HTR-8/SVneo (cell line): Measurements from ENCODE around the gene VMP1.

Experiments
- DNase-seq: peaks from one replicate; pipeline ENCODE4 v3.0.0; 2011; ENCODE audit warnings: low spot score, mixed read lengths; ENCODE audit not compliant: insufficient read length
- FAIRE-seq: peaks from 2 replicates; lab custom pipeline; 2011; peaks lifted over from hg19 to GRCh38; lab: Jason Lieb, UNC

The VMP1 gene

DNA sequence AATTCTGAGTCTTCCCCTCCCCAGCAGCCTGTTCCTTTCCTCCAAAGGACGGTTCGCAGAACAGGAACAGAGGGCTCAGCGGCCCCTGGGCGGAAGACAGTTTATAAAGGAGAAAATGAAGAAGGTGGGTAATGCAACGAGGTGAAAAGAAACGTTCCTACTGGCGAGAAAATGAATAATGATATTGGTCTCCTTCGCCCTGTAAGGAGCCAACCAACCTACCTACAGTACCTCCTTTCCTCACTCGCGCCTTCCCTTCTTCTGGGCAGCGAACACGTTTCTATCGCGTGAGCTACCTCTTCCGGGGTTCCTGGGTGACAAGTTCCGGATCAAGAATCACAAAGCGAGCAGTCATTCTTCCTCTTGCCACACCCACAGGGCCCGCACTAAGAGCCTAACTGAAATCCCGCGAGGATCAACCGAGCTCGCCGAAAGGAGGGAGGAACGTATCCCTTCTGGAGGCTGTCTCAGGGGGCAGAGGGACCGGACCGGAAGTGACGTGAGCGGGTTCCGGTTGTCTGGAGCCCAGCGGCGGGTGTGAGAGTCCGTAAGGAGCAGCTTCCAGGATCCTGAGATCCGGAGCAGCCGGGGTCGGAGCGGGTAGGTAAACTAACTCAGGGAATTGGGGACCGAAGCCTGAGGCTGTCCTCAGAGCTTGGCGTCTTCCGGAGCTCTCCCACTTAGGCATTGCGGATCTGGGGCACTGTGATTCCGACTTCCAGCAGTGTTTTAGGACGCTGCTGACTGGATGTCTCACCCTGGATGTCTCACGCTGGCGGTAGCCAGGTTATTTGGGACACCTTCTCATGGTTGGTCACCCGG lies at the start of gene VMP1, which contains the start of gene PTRH2:
Gene VMP1, plus strand, starts transcription at position 506 of the 822 bp plus-strand sequence. CDS start 23,793 bp downstream, outside the sequence.
Gene PTRH2, minus strand, starts transcription at position 282 of the 822 bp plus-strand sequence. CDS start 9,452 bp downstream, outside the sequence.
- FAIRE-seq (peak; percentile 93), DNase-seq (peak; percentile 100)

DNA sequence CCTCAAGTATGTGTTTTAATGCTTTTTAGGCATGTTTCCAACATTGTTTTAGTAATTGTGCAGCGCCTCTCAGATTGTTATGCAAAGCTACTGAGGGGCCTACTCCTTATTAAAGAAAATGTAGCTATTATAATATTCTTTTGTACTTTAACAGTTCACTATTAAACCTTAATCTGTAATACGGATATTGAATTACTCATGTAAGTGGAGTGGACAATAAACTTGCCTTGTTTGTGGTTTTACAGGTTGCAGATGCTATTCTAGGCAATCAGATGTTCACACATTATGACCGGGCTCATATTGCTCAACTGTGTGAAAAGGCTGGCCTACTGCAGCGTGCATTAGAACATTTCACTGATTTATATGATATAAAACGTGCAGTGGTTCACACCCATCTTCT lies 41.2 kb upstream of the VMP1 start:
- FAIRE-seq (no peak), DNase-seq (no peak)

DNA sequence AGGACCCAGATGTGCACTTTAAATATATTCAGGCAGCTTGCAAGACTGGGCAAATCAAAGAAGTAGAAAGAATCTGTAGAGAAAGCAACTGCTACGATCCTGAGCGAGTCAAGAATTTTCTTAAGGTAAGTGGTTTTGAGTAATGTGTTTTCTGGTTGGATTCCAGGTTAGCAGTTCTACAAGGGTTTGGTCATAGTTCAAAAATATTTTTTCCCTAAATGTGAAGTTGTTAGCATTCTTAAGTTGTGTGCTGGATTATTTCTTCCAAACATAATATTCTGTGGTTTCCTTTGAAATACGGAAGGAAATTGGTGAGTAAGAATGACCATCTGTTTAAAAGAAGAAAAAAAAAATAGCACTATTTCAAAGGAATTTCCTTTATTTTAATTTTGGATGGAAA lies 38.6 kb upstream of the VMP1 start:
- FAIRE-seq (no peak), DNase-seq (peak; percentile 45)

DNA sequence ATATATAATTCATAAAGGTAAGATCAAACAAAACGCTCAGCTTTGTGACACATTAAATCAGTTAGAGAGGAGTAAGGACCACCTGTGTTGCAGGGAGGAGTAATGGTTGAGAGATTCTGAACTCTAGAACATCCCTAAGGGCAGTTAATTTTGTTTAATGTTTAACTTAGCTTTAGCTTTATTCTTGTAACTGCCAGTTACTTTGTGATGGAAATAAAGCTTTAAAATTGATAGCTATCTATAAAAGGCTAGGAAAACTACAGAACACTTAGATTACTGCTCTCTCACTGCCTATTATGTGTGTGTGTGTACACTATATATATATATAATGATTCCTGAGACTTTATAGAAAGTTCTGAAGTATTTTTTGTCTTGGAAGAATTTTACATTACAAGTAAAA lies 38.0 kb upstream of the VMP1 start:
- no peak for FAIRE-seq
- DNase-seq = no peak

DNA sequence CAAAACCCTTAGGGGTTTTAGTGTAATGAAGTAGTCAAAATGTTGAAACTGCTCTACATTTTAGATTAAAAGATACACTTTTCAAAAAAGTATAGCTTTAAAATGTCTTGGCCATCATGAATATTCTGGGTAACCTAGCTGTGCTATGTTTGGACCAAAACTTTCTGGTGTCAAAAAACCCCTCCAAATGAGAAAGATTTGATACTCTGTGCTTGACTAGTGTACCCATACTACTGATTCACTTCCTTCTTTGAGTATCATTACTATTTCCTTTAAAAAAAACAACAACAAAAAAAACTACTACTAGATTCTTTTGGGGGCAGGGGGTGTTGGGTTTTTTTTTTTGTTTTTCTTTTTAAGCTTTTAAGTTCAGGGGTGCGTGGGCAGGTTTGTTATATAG lies 37.5 kb upstream of the VMP1 start:
- no peak for FAIRE-seq
- DNase-seq = no peak

DNA sequence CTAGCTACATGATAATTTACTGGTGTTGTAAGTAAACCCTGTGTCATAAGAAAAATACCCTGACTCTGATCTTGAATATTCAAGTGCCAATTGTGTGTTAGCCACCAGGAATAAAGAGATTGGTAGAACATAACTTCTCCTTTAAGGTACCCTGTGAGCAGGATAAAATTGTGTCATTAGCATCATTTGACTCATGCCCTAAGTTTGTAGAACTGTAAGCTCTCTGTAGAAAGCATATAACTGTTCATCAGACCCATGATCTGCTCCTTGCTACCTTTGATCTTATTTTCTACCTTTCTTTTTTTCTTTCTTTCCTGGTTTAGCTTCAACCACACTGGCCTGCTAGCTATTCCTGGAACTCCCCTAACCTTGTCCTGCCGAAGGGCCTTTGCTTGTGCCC lies 36.1 kb upstream of the VMP1 start:
- peak; percentile 9 for FAIRE-seq

DNA sequence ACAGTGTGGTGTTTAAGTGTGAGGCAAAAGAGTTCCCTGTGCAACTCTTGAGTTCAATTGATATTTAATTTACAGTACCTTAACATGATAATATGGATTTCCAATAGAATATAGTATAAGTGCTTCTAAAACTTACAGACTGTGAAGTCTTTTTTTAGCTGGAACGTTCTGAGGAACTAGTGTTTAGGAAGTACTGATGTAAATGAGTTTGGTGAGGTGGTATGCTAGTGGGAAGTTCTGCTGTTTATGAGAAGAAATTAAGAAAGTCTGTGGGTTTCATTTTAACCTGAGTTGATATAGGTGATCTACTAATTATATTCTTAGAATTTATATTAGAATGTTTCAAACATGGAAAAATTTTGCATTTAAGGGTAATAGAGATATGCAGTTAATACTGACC lies 32.2 kb upstream of the VMP1 start:
- no peak for DNase-seq

More for the DNA sequence above, 36.1 kb upstream of the VMP1 start:
- DNase-seq = no peak

DNA sequence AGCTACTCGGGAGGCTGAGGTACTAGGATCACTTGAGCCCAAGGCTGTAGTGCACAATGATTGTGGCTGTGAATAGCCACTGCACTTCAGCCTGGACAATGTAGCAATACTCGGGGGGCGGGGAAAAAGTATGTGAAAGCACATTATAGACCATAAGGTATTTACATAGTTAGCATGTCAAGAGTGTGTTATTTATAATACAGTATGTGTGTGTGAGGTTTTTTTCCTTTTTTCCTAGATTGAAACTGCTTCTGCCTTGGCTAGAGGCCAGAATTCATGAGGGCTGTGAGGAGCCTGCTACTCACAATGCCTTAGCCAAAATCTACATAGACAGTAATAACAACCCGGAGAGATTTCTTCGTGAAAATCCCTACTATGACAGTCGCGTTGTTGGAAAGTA lies 30.7 kb upstream of the VMP1 start:
- no peak for DNase-seq
- peak; percentile 46 for FAIRE-seq

More for the DNA sequence above, 32.2 kb upstream of the VMP1 start:
- no peak for FAIRE-seq

DNA sequence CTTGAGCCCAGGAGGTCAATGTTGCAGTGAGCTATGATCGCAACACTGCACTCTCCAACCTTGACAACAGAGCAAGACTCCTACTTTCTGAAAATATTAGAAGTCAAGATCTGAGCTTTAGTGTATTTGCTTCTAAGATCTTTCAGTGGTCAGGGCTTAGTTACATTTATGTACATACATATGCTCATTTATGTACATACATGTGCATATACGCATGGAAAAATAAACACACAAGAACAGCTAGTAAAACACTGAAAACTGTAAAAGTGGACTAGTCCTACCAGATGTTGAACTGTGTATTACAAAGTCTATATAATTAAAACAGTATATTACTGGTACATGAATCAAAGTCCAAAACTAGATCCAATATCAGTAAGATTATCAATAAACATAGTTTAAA lies 28.5 kb upstream of the VMP1 start:
- FAIRE-seq = no peak

DNA sequence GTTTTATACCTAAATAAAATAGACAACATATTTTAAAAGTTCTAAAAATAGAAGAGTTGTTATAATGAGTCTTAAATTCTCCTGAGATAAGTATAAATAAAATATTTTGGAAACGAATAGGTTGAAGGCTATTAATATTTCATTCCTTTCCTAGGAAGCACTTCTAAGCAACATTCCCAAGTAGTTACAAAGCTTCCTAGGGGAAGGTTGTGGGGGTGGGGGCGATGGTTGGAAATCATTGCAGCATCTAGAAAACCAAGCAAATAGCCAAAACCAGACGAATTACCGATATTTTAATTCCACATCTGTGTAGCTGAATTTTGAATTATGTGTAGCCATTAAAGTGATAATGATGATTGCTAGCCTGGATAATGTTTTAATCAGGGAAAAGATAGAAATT lies 27.1 kb upstream of the VMP1 start:
- no peak for DNase-seq
- no peak for FAIRE-seq

More for the DNA sequence above, 28.5 kb upstream of the VMP1 start:
- DNase-seq = no peak

DNA sequence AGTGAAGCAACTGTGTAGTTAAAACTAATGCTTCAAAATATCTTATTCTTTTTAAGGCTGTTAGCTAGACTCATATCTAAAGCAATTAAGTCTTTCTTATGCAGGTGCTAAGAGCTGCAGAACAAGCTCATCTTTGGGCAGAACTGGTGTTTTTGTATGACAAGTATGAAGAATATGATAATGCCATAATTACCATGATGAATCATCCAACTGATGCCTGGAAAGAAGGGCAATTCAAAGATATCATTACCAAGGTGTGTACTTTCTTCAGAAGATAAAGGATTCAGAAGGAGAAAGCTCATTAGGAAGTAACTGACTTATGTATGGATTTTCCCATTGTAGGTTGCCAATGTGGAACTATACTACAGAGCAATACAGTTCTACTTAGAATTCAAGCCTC lies 24.2 kb upstream of the VMP1 start:
- no peak for DNase-seq
- peak; percentile 28 for FAIRE-seq

DNA sequence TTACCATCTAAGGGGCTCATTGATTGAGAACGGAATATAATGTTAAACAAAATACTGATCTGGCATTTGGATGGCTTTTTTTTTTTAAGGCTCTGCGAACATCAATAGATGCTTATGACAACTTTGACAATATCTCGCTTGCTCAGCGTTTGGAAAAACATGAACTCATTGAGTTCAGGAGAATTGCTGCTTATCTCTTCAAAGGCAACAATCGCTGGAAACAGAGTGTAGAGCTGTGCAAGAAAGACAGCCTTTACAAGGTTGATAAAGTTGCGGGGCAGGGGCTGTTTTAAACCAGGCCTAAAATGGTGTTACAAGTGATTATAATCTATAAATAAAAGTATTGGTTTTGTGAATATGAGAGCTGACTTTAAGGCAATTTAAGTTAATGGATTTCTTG lies 22.5 kb upstream of the VMP1 start:
- FAIRE-seq = no peak
- DNase-seq = no peak

DNA sequence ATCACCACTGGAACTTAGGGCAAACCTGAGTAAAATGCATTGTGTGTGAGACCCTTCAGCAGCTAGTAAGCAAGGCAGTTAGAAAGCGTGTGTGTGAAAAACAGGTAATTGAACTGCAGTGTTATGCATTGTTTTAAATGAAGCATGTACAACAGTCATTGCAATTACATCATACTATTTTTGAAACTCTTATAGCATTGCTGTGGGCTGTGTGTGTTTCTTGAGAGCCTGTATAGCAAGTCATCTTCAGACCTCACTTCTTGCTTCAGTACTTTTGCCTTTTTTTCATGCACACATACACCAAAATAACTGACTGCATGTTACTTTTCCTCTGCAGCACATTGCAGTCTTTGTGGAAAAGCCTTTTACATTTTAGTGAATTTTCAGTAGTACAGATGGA lies 19.4 kb upstream of the VMP1 start:
- FAIRE-seq (no peak), DNase-seq (no peak)

DNA sequence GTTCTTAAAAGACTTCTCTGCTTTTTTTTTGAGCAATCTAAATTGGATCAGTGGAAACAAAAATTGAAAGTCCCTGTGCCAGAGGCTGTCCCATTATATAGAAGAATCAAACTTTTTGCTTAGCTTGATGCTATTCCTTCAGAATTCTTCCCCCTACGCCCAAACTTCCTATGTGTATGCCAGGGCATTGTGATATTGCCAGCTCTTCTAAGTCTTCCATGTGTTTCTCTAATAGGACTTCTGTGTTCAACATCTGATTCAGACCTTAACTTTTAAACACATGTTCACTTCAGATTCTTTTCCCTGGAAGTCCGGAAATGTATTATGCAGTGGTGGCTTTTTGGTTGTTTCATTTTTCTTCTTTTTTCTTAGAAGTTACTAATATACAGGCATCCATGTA lies 19.0 kb upstream of the VMP1 start:
- no peak for FAIRE-seq
- no peak for DNase-seq

DNA sequence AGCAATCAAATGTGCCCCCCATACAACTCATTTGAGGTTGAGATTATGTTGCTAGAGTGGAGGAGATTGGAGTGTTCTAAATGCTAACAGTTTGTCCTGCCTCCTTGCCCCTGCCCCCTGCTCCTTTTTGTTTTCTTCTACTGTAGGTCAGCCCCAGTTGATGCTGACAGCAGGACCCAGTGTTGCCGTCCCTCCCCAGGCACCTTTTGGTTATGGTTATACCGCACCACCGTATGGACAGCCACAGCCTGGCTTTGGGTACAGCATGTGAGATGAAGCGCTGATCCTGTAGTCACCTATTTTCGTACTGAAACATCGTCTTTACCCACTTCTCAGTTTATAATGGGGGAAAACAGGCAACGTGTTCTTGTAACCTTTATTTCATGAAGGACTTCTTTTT lies 13.9 kb upstream of the VMP1 start:
- FAIRE-seq (no peak), DNase-seq (no peak)

DNA sequence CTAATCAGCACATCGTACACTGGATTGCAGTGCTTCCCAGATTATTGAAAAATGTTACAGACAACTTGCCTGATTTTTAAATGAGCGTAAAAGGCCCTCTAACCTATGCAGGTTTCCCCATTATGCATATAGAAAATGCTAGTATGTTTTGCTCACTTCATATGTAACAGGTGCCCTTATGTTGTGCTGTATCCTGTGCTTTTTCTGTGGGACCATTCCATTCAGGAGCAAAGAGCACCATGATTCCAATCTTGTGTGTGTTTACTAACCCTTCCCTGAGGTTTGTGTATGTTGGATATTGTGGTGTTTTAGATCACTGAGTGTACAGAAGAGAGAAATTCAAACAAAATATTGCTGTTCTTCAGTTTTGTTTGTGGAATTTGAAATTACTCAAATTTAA lies 13.1 kb upstream of the VMP1 start:
- no peak for FAIRE-seq

DNA sequence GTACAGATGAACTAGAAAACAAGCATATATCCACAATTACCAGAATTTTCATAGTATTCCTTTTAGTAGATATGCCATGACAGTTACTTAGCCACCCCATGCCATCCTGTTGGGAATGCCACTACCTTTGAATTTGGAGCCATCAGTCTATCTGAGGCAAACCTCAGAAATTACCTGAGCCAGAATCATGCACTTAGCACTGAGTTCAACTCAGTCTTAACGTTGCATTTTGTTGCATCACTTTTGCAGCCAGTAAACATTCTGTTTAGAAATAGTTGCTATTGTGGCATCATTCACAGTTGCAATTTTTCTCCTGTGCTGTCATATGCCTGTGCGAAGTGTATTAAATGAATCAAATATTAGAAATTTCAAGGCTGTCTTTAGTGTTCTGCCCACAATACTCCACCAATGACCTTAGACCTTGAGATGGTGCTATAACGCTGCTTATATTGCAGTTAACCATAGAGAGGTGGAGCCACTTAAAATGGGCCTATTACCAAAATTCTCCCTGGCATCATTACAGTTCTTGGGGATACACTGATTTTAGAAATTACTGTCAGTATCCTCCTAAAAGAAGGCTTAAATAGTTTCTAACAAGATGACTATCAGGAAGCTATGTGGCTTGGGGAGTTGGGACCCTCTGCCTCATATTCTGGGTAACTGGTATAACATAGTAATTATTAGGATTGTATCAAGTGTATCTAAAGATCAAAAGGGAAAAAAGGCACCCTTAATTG lies 11.3 kb upstream of the VMP1 start:
- FAIRE-seq = no peak
- no peak for DNase-seq

More for the DNA sequence above, 13.1 kb upstream of the VMP1 start:
- no peak for DNase-seq

DNA sequence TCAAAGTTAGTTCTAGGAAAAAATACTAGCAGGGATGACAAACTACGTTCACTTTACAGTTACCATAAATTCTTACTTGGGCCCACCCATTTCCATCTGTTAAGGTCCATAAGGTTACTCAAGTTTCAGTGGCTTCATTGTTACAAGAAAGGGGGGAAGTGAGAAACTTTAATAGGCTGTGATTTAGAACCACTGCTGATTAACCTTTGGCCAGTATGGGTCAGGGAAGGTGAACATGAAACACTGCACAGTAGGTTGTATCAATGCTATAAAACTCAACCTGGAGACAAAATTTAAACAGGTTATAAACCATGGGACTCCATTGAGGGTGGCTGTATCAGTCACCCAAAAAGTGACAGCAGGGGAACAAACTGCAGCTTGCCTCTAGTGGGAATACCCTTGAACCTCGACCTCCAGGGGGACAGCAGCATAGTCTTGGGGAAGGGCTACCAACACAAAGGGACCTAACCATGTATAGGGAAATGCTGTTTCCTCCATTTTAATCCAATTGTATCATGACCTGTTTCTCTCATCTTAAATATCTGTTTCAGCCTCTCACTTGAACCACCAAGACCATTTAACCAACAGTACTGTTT lies 10.7 kb upstream of the VMP1 start:
- FAIRE-seq (no peak), DNase-seq (no peak)

DNA sequence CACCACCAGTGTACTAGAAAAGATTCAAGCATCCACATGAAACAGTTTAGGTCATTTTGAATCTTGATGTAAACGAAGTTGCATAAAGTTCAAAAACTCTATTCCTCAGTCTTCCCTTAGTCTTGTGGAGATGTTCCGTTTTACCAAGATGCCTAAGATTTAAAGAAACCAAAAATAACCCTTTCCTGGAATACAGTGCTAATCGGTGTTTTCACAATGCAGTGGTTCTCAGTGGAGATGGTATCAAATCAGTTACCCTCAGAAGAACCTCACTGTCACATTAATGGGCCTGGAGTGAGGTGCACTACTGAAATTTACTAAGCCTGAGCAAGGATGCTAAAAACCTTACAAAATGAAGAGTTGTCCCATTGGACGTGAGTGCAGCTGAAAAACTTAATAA lies 9.3 kb upstream of the VMP1 start:
- FAIRE-seq (no peak), DNase-seq (no peak)

DNA sequence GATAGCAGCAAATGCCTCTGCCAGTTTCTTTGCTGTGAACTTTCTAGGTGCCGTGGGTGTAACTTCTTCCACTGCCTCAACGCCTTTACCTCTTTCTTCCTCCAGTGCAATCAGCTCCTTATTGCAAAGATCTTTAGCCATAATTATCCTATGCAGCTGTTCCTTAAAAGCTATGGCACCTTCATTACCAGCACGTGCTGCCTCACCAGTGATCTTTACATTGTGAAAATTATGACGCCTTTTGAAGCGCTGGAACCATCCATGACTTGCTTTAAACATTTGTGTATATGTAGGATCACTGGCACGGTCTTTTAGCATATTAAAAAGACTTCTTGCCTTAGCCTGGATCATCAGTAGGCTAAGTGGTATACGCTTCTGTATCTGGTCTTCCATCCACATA lies 8.2 kb upstream of the VMP1 start:
- DNase-seq = no peak
- no peak for FAIRE-seq

DNA sequence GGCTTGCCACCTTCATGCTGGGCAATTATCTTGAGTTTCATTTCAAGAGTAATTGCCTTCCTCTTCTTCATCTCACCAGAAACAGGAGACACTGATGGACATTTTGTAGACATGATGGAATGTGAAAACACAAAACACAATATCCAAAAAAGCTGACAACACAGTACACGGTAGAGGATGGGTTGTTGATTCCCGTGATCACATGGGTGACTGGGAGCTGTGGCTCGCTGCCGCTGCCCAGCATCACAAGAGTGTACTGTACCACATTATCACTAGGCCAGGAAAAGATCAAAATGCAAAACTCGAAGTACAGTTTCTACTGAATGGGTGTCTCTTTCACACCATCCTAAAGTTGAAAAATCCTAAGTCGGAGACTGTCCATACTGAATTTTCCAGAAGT lies 7.7 kb upstream of the VMP1 start:
- no peak for DNase-seq
- peak; percentile 42 for FAIRE-seq
